Germinal center (tissue), 1 donor: ENCODE measurements around the gene TPSAB1.

Experiments used
- DNase-seq: peaks from one replicate; pipeline ENCODE4 v3.0.0; 2012; ENCODE audit warnings: mixed read lengths, low spot score

Gene TPSAB1

GRCh38 chr16:1285669-1286512 lies 45.4 kb downstream of the TPSAB1 start:
- no peak for DNase-seq

GRCh38 chr16:1286513-1287094 lies 46.1 kb downstream of the TPSAB1 start:
- no peak for DNase-seq

GRCh38 chr16:1287982-1288670 lies 47.6 kb downstream of the TPSAB1 start:
- DNase-seq: no peak

GRCh38 chr16:1288813-1289476 lies 48.4 kb downstream of the TPSAB1 start:
- no peak for DNase-seq

GRCh38 chr16:1289477-1289866 lies 49.0 kb downstream of the TPSAB1 start:
- no peak for DNase-seq

GRCh38 chr16:1290063-1290501 lies 49.6 kb downstream of the TPSAB1 start:
- no peak for DNase-seq

- DNase-seq: no peak
These were observed 50.5 kb downstream of the TPSAB1 start for GRCh38 chr16:1290860-1291575.

- no peak for DNase-seq
These were observed 51.1 kb downstream of the TPSAB1 start for GRCh38 chr16:1291576-1291974.
